T-helper 9 cell (primary cell): ENCODE results near the gene RAB43.
A peak's percentile ranks its signal among the peaks of the same experiment; 100 is the strongest.
"Not testable (repeated sequence)": the region's sequence is repeated elsewhere in the genome, so short reads cannot be mapped to it uniquely, and the experiment has no call there.

Source experiments
- DNase-seq: peaks from one replicate; pipeline ENCODE4 v3.0.0-alpha.2; 2020

The RAB43 gene

DNA sequence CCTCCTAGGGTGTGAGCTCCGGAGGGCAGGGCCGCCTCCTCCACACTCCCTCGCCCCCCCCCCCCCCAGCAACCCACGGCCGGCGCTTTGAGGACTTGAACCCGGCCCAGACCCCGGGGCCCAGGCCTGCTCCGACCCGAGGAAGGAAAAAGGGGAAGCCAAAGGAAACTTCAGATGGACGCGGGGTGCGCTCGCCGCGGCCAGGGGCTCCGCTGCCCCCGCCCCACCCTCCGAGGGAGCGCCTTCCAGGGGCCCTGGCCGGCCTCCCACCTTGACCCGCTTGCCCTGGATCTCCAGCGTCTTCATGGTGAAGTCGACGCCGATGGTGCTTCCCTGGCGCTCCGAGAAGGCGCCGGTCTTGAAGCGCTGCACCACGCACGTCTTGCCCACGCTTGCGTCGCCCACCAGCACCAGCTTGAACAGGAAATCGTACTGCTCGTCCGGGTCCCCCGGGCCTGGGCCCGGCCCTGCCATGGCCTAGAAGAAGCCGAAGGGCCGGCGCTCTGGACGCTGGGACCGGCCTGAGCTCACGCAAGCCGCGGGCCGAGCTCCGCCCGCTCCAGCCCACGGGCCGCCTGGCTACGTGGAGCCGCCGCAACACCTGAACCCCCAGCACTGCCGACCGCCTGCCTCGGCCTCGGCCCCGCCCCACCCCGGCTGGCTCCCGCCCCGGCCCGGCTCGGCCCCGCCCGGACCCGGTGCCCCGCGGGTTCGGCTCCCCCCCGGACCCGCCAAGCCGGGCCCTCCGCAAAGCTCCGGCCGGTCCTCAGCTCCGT is 400 bp downstream of the RAB43 start:
- DNase-seq, result peak; percentile 15

GRCh38 chr3:129120254-129121004 is 1.2 kb downstream of the RAB43 start:
- peak; percentile 77 for DNase-seq

DNA sequence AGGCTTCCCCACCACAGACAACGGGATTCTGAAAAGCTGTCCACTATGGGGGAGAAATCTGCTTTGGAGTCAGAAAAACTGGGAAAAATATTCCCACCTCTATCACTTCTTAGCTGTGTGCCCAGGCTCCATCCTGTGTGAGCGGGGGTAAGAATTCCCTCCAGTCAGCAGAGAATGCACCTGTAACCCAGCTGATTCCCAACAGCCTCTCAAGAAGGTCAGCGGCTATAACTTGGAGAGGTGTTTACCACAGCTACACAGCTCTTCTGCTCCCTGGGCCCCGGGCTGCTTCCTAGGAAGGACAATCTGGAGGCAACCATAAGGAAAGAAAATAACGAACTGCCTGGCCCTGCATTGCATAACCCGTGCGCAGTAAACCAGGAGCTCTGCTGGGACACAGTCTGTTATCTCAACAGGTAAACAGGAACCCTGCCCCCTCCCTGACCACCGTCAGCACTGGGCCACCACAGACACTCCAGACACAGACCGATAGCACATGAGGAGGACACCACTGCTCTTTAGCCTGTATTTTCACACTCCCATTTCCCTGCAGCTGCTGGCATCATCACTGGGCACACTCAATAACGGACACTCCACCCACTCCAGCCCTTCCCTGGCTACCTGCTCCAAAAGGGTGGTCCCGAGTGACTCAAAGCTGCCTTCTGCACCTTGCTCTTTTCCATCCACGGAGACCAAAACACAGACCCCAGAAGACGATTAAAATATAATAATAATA is 2.1 kb downstream of the RAB43 start:
- DNase-seq, result no peak

- DNase-seq, result peak; percentile 31
Observed at GRCh38 chr3:129118745-129119144, 2.9 kb downstream of the RAB43 start.

DNA sequence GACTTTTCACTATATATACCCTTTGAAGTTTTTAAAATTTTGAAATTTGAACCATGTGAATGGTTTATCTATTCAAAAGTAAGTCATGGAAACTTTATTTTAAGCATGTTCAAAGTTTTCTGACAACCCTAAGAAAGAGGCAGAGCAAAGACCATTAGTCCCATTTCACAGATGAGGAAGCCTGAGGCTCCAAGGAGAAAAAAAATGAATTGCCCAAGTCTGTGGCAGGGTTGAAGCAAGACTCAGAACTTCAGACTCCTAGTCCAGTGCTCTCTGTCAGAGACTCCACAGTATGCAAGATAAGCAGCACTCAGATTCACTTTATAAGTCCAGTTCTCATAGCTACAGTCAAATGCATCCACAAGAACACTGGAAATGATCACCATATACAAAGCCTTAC is 4.5 kb downstream of the RAB43 start:
- DNase-seq, result no peak

DNA sequence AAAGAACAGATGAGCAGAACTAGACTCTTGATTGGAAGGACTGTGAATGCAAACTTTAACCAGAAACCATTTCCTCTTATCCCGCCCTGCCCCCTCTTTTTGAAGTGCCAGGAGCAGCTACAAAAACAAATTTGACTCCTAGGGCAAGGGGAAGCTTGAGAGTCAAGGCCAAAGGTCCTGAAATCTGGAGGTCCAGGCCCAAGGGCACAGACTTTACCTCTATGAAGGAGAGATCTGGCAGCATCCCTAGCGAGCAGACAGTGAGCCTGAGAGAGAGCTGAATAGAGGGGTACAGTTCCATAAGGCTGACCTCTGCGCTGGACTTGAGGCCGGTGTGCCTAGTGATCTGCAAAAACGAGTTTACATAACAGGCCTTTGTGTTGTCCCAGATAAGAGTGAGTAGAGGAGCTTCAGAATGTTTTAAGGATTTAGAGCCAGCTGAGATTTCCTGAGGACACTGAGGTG is 5.1 kb downstream of the RAB43 start:
- no peak for DNase-seq

GRCh38 chr3:129114455-129114854 is 7.1 kb downstream of the RAB43 start:
- no peak for DNase-seq

- no peak for DNase-seq
Observed at GRCh38 chr3:129112308-129113052, 9.1 kb downstream of the RAB43 start.

- not testable (repeated sequence) for DNase-seq
Observed at GRCh38 chr3:129111076-129111780, 10.4 kb downstream of the RAB43 start.

GRCh38 chr3:129107793-129108192 is 13.8 kb downstream of the RAB43 start:
- DNase-seq, result no peak

DNA sequence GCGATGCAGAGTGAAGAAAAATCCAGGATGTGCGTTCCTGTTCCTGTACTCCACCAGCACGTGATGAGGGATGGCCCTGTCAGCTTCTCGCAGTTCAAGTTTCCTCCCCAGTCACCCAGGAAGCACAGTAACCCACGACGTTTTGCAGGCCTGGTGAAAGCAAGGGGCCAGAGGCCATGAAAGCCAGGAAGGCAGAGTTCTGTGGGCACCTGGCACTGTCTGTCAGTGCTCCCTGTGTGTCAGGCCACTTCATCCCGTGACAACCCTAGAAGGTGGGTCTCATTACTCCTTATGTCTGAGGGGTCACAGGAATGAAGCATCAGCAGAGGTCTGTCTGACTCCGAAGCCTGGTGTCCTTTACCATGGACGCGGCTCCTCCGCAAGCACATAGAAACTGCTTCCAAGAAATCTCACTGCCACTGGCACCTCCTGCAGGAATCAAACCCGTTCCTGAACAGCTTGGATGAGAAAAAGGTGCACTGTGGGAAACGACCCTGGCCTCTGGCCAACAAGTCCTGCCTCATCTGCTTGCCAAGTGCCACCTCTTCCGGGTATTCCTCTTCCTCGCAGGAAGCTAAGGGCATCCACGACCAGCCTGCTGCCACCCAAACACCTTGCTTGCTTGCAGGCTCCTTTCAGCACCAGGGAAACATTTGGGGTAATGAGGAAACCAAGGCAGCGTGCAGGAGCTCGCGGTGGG is 14.6 kb downstream of the RAB43 start:
- DNase-seq, result no peak

GRCh38 chr3:129106320-129106719 is 15.3 kb downstream of the RAB43 start:
- DNase-seq, result no peak

GRCh38 chr3:129105862-129106261 is 15.7 kb downstream of the RAB43 start:
- DNase-seq, result no peak

DNA sequence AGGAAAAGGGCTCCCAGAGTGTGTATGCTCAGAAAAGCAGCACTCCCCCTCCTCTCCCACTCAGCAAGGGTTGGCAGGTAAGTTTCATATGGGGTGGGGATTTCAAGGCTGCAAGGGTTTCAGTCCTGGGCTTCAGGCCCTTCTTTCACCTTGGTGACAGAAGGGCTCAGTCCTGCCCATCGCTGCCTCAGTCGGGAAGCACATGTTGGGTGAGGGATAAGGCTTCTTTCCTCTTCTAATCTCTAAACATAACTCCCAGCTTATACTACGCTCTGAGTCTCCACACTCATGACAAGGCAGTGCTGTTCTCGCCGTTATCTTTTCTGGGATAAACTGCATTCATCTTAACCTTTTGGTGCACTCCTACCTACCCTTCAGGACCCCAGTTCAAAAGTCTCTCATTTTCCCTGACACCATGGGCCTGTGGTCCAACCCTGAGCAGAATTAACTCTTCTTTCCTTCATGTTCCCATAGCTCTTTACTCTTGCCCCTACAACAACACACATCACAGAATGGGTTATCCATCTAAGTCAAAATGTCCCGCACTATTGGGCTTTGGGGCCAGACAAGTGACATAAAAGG is 17.0 kb downstream of the RAB43 start:
- no peak for DNase-seq

- DNase-seq, result no peak
Observed at GRCh38 chr3:129104051-129104450, 17.6 kb downstream of the RAB43 start.

GRCh38 chr3:129103296-129103695 is 18.3 kb downstream of the RAB43 start:
- DNase-seq, result no peak

DNA sequence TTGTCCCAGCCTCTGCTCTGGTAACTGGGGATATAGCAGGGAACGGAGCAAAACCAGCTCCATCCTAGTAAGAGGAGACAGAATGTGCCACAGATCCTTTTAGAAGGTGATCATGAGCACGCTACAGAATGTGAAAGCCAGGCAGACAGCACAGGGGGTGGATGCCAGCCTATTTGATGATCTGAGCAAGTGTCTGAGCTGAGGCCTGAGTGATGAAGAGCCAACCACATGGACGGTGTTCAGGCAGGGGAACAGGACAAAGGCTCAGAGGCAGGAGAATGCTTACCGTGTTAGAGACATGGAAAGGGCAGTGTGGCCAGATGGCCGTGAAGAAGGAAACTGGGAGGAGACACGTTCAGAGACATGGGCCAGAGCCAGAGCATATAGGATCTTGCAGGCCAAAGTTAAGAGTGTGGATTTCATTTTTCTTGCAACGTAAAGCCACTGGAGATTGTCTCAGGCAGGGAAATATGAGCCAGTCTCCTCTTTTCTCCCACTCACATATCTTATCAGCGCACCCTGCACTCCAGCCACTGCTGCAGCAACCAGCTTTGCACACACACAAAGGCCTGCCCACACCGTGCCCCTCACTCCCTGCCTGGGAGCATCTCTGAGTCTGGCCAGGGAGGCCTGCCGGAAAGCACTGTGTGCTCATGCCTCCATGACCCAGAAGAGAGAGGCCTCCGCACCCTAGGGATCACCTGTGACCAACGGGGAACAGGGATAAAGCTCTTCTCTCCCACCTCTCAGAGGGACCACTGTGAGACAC is 20.1 kb downstream of the RAB43 start:
- DNase-seq, result no peak

- no peak for DNase-seq
Observed at GRCh38 chr3:129100274-129100673, 21.3 kb downstream of the RAB43 start.

GRCh38 chr3:129095285-129095684 is 26.3 kb downstream of the RAB43 start:
- DNase-seq, result no peak

- DNase-seq, result not testable (repeated sequence)
Observed at GRCh38 chr3:129088312-129088711, 33.3 kb downstream of the RAB43 start.
